GM21723 (cell line): Measurements from ENCODE around the gene ANO1.

Experiments
- ATAC-seq: cut with Tn5 transposase; IDR thresholded peaks from one replicate; pipeline ENCODE4 v1.9.1; 2021; ENCODE audit warnings: mild to moderate bottlenecking, moderate library complexity; ENCODE audit not compliant: unreplicated experiment

Gene ANO1

GRCh38 chr11:70072461-70072860 is 5.7 kb upstream of the ANO1 start:
- ATAC-seq: no peak

- no peak for ATAC-seq
Observed at GRCh38 chr11:70072861-70073755, 5.0 kb upstream of the ANO1 start.

GRCh38 chr11:70073871-70074371 is 4.2 kb upstream of the ANO1 start:
- ATAC-seq: no peak

GRCh38 chr11:70074746-70075145 is 3.4 kb upstream of the ANO1 start:
- ATAC-seq: no peak

GRCh38 chr11:70075836-70076235 is 2.3 kb upstream of the ANO1 start:
- no peak for ATAC-seq

GRCh38 chr11:70076461-70076931 is 1.6 kb upstream of the ANO1 start:
- ATAC-seq: no peak

- ATAC-seq: no peak
Observed at GRCh38 chr11:70077411-70078094, 564 bp upstream of the ANO1 start.

GRCh38 chr11:70078781-70079616 is 882 bp downstream of the ANO1 start:
- ATAC-seq: no peak

- no peak for ATAC-seq
Observed at GRCh38 chr11:70079691-70080090, 1.6 kb downstream of the ANO1 start.

GRCh38 chr11:70080763-70081162 is 2.6 kb downstream of the ANO1 start:
- no peak for ATAC-seq

- no peak for ATAC-seq
Observed at GRCh38 chr11:70082829-70083228, 4.7 kb downstream of the ANO1 start.

- no peak for ATAC-seq
Observed at GRCh38 chr11:70084046-70084984, 6.2 kb downstream of the ANO1 start.

- no peak for ATAC-seq
Observed at GRCh38 chr11:70085815-70086769, 8.0 kb downstream of the ANO1 start.

GRCh38 chr11:70087446-70088167 is 9.5 kb downstream of the ANO1 start:
- ATAC-seq: no peak

- no peak for ATAC-seq
Observed at GRCh38 chr11:70088735-70089250, 10.7 kb downstream of the ANO1 start.

- no peak for ATAC-seq
Observed at GRCh38 chr11:70089631-70090030, 11.5 kb downstream of the ANO1 start.

- ATAC-seq: no peak
Observed at GRCh38 chr11:70090961-70091381, 12.9 kb downstream of the ANO1 start.

GRCh38 chr11:70091638-70092037 is 13.5 kb downstream of the ANO1 start:
- ATAC-seq: no peak
